ENCODE measurements around the gene AKR1E2.

Gene AKR1E2

DNA sequence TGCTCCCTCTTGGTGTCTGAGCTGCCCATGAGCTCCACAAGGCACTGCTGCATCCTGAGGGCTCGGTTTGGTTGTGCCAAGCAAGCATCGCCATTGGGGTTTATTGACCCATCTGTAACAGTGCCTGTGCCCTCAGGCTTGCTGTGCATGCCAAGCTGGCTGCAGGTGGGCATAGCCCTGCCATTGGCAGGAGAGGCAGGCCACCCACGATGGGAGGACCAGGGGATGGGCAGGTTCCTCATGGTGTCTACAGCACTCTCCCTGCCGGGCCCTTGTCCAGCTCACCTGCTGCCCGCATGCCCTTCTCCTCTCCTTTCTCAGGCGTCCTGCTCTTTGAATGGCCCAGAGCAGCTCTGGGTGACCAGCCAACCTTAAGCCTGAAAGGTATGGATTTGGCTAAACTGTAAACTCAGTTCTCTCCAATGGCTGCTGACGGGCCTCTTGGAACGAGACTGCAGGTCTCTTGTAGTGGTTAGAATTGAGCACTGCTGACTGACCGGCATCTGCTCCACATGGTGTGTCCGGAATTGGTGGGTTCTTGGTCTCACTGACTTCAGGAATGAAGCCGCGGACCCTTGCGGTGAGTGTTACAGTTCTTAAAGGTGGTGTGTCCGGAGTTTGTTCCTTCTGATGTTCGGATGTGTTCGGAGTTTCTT, 17.6 kb downstream of the AKR1E2 start:
- no peak for DNase-seq (ENCODE audit: low read depth in 1 of 2, low spot score in 1 of 2)

DNA sequence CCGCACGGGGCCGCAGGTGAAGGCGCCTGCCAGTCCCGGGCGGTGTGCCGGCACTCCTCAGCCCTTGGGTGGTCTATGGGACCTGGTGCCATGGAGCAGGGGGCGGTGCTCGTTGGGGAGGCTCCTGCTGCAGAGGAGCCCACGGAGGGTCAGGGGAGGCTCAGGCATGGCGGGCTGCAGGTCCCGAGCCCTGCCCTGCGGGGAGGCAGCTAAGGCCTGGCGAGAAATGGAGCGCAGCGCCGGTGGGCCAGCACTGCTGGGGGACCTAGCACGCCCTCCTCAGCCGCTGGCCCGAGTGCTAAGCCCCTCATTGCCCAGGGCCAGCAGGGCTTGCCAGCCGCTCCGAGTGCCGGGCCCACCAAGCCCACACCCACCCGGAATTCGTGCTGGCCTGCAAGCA, 18.9 kb downstream of the AKR1E2 start:
- DNase-seq (ENCODE audit: low read depth in 1 of 2, low spot score in 1 of 2) = no peak

DNA sequence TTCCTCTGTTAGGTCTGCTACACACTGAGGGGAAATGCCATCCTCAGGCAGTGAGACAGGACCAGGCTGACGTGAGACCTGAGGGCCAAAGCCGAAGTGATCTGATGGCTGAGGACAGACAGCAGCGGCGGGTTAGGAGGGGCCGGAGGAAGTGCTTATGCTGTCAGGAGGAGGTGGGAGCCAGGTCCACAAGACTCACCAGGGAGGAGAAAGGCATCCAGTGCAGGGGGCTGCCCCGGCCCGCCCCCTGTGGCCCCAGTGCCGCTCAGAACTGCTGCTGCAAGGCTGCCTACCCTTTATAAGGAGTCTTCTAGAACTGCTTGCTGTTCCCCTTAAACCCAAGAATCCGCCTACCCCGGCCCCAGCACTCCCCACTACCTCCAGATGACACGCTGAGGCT, 19.8 kb downstream of the AKR1E2 start:
- DNase-seq (ENCODE audit: low read depth in 1 of 2, low spot score in 1 of 2) = no peak

DNA sequence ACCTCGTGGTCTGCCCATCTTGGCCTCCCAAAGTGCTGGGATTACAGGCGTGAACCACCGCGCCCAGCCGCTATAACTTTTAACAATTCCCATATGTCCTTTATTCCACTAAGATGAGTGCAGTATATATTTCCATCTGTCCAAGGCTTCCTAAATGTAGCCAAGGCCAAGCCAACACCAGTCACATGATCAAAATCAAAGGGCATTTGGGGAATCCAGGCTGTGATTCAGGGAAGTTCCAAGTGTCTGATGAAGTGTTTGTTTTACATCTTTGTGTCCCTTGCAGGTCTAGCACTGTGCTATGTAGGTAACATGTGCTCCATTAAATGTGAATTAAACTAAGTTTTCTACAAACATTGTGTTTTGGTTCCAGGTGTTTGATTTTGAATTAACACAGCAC, 20.8 kb downstream of the AKR1E2 start:
- DNase-seq (ENCODE audit: low read depth in 1 of 2, low spot score in 1 of 2) = no peak

- DNase-seq (ENCODE audit: low read depth in 1 of 2, low spot score in 1 of 2) = no peak
Measured at GRCh38 chr10:4847561-4848355, 21.8 kb downstream of the AKR1E2 start.

GRCh38 chr10:4848356-4849041, 22.5 kb downstream of the AKR1E2 start:
- no peak for DNase-seq (ENCODE audit: low read depth in 1 of 2, low spot score in 1 of 2)

DNA sequence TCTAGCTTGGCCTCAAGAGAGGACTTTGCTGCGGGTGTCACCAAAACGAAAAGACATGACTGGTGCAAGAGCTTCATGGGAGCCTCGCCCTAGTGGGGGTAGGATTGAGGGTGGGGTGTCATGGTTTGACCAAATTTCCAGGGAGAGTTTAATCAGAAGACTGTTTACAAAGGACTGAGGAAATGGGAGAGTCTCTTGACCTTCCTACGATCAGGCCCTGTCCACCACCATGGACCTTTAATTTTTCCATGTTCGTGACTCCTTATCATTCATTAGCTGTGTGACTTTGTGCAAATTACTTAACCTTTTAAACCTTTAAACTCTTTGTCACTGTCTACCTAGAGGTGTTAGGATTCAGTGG, 23.0 kb downstream of the AKR1E2 start:
- no peak for DNase-seq (ENCODE audit: low read depth in 1 of 2, low spot score in 1 of 2)

DNA sequence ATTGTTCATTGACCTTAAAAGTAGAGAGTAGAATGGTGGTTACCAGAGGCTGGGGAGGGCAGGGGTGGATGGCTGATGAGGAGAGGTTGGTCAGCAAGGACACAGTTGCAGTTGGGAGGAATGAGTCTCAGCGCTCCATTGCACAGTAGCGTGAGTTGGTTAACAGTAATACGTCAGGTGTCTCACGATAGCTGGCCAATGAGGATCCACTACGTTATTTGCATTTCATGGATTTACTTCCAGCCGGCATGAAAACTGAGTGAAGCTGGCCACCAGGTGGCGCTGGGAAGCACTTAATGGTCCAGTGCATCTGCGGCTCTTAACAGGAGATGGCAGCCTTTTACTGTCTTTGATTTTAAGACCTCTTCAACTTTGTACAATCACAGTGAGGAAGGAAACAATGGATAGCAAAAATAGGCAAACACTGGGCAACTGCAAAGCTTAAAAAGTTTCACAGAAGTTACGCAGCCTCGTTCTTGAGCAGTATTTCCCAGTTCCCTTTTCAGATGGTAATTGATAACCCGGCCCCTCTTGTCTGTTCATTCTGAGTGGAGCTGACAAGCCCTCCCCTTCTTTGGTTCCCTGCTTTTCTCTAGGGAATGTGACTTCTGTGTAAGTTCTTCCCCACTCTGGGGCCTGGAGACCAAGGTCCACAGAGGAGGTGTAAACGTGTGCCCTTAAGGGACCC, 23.7 kb downstream of the AKR1E2 start:
- peak; percentile 75 to 78 for DNase-seq (ENCODE audit: low read depth in 1 of 2, low spot score in 1 of 2)

DNA sequence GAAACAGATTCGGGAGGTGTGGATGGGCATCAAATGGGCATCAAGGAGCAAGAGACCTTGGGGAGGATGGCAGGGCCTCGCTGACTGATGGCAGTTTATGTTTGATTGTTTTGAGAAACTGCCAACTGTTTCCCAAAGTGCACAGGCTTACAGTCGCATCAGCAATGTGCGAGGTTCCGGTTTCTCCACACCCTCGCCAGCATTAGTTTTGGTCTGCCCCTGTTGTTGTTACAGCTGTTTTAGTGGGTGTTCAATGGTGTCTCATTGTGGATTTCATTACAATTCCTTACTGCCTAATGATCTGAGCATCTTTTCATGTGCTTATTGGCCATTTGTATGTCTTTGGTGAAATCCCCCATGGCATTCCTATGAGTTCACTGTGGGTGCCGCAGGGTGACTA, 24.4 kb downstream of the AKR1E2 start:
- DNase-seq (ENCODE audit: low read depth in 1 of 2, low spot score in 1 of 2) = no peak

- no peak for DNase-seq (ENCODE audit: low read depth in 1 of 2, low spot score in 1 of 2)
Measured at GRCh38 chr10:4851176-4851575, 25.2 kb downstream of the AKR1E2 start.

GRCh38 chr10:4851846-4852245, 25.8 kb downstream of the AKR1E2 start:
- no peak for DNase-seq (ENCODE audit: low read depth in 1 of 2, low spot score in 1 of 2)

GRCh38 chr10:4865945-4866661, 40.1 kb downstream of the AKR1E2 start:
- DNase-seq (ENCODE audit: low read depth in 1 of 2, low spot score in 1 of 2) = no peak

- no peak for DNase-seq (ENCODE audit: low read depth in 1 of 2, low spot score in 1 of 2)
Measured at GRCh38 chr10:4867109-4867519, 41.1 kb downstream of the AKR1E2 start.

DNA sequence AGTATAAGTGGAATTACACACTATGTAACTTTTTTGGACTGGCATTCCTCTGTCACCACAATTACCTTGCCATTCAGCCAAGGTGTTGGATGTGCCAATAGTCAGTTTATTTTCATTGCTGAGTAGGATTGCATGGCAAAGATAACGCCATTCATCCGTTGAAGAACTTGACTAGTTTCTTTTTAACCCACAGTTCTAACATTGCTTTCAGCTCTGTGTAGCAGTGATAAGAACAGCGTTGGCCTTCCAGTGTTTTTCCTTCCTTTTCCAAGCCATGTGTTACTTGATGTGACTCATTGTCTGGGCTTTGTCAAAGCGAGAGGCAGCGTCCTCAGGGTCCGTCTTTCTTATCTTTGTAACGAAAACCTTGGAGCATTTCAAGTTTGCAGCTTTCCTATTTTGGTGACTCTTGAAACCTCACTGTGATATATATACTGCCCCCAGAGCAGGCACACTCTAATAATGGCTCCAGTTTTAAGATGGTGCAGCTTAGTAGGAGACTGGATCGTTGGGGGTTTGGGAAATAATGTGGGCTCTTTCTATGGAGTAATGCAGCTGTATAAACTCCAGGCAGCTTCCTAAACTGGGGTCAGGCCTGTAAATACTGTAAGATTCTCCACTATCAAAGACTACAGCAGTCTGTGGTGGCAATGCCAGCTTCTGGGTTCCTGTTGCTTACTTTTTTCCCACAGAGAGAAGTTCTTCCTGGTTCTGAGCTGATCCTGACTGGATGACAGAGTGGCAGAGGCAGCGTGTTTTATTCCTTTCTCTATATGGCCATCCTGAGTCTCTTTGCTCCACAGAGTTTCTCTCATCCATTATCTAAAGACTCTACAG, 41.7 kb downstream of the AKR1E2 start:
- no peak for DNase-seq (ENCODE audit: low read depth in 1 of 2, low spot score in 1 of 2)

GRCh38 chr10:4868357-4868657, 42.3 kb downstream of the AKR1E2 start:
- DNase-seq (ENCODE audit: low read depth in 1 of 2, low spot score in 1 of 2) = no peak

DNA sequence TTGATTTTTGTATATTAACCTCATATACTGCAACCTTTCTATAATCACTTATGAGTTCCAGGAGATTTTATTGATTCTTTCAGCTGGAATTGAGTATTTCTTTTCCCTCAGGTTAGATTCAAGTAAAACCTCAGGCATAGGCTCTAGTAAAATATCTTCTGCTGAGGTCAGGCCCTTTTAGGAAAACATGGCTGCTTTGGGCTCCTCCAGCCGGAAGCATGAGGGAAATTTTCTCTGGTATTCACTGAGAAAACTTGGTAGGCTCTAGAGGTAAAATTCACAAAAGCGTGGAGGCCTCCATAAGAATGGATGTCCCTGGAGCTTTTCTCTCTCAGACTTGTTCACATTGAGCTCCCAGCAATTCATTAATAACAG, 56.7 kb downstream of the AKR1E2 start:
- no peak for DNase-seq (ENCODE audit: low read depth in 1 of 2, low spot score in 1 of 2)

- no peak for DNase-seq (ENCODE audit: low read depth in 1 of 2, low spot score in 1 of 2)
Measured at GRCh38 chr10:4883079-4883739, 57.2 kb downstream of the AKR1E2 start.

DNA sequence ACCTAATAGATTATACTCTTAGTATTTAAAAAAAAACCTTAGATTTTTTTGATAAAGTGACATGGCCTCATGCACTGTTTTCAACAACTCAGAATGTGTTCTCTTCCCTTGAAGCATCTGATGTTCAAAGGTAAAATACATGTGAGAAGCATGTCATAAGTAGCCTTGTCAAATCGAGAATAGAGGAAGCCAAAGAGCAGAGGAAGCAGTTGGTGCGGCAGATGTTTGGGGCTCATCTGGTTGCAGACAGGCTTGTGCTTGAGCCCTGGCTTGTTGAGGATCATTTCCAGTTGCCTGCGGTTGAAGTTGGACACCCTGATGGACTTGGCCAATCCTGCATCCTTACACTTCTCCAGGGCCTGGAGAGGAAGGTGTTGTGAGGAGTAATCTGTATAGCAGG, 59.2 kb downstream of the AKR1E2 start:
- DNase-seq (ENCODE audit: low read depth in 1 of 2, low spot score in 1 of 2) = no peak

GRCh38 chr10:4887501-4887900, 61.5 kb downstream of the AKR1E2 start:
- no peak for DNase-seq (ENCODE audit: low read depth in 1 of 2, low spot score in 1 of 2)

GRCh38 chr10:4888236-4888635, 62.2 kb downstream of the AKR1E2 start:
- DNase-seq (ENCODE audit: low read depth in 1 of 2, low spot score in 1 of 2) = no peak
